Activated CD4-positive, alpha-beta memory T cell treated with anti-CD3 and anti-CD28 coated beads, Interleukin-2, amount 10 ng/mL, durations not matched to agents 7 days and 5 days (primary cell): ENCODE results near the gene CDH23. TPM values are rescaled to one million over a fixed set of nuclear protein-coding genes. Genes with fewer than 3 reads are reported as not detected.

Source experiments
- CTCF ChIA-PET: fragments of 350-600 bp; sonication (Branson Sonifier 250); formaldehyde crosslinking; loops from one replicate; lab custom pipeline; 2021; ENCODE audit warnings: antibody characterized with exemption, inconsistent platforms; lab: Charles Lee
- POLR2A ChIA-PET: fragments of 350-600 bp; sonication (Branson Sonifier 250); formaldehyde crosslinking; loops from one replicate; lab custom pipeline; 2021; ENCODE audit warnings: antibody characterized with exemption; lab: Charles Lee
- DNase-seq: peaks from one replicate; pipeline ENCODE4 v3.0.0-alpha.2; 2020
- H3K27ac Mint-ChIP-seq: one replicate; pipeline ENCODE4 v1.8.0; 2021; ENCODE audit warnings: mild to moderate bottlenecking, mixed read lengths
- H3K27me3 Mint-ChIP-seq: one replicate; pipeline ENCODE4 v1.8.0; 2021; ENCODE audit warnings: mixed read lengths
- H3K36me3 Mint-ChIP-seq: one replicate; pipeline ENCODE4 v1.8.0; 2021; ENCODE audit warnings: low read depth, mixed read lengths
- H3K4me1 Mint-ChIP-seq: one replicate; pipeline ENCODE4 v1.8.0; 2021; ENCODE audit warnings: mixed read lengths
- H3K4me3 Mint-ChIP-seq: one replicate; pipeline ENCODE4 v1.8.0; 2021; ENCODE audit warnings: mild to moderate bottlenecking, mixed read lengths
- H3K9me3 Mint-ChIP-seq: one replicate; pipeline ENCODE4 v1.8.0; 2021; ENCODE audit warnings: mixed read lengths
- total RNA-seq, 2 experiments: library from RNA; stranded (reverse); gene quantifications; one replicate each; pipeline ENCODE4 v1.2.3, GENCODE V29; 2021

CDH23 gene
- total RNA-seq, 2 experiments from 2014 or later = 1.3 TPM

GRCh38 chr10:71520042-71520441 lies 123.3 kb downstream of the CDH23 start:
- DNase-seq = no peak
- no peak overlapping the region for H3K4me3 Mint-ChIP-seq
- POLR2A ChIA-PET = no interaction called here
- H3K4me1 Mint-ChIP-seq = no peaks in the 10 kb centered on the region
- H3K9me3 Mint-ChIP-seq = no peaks in the 10 kb centered on the region
- CTCF ChIA-PET = interaction anchor here (1.6 kb wide), 1 partner anchor 50 kb away, joined by 5 read pairs; no protein-coding TSS in a partner anchor
- no peaks in the 10 kb centered on the region for H3K36me3 Mint-ChIP-seq
- H3K27ac Mint-ChIP-seq = no peak overlapping the region
- H3K27me3 Mint-ChIP-seq = peaks cover 9% of the 10 kb centered on the region

GRCh38 chr10:71521504-71522441 lies 125.1 kb downstream of the CDH23 start:
- peaks cover 9% of the 10 kb centered on the region for H3K27me3 Mint-ChIP-seq
- ChIA-PET CTCF (interaction anchor here (1.3 to 1.8 kb wide), 2 partner anchors 49 to 186 kb away, joined by 4 to 5 read pairs; no protein-coding TSS in a partner anchor), POLR2A (no interaction called here)
- H3K9me3 Mint-ChIP-seq = no peaks in the 10 kb centered on the region
- H3K4me1 Mint-ChIP-seq = no peaks in the 10 kb centered on the region
- DNase-seq = no peak
- no peak overlapping the region for H3K4me3 Mint-ChIP-seq
- no peaks in the 10 kb centered on the region for H3K36me3 Mint-ChIP-seq
- H3K27ac Mint-ChIP-seq = no peak overlapping the region

GRCh38 chr10:71522442-71523144 lies 125.9 kb downstream of the CDH23 start:
- Mint-ChIP-seq H3K27ac (no peak overlapping the region), H3K4me3 (no peak overlapping the region), H3K9me3 (no peaks in the 10 kb centered on the region), H3K27me3 (peaks cover 9% of the 10 kb centered on the region), H3K36me3 (no peaks in the 10 kb centered on the region), H3K4me1 (no peaks in the 10 kb centered on the region)
- DNase-seq = no peak
- CTCF ChIA-PET = interaction anchor here (1.3 to 1.8 kb wide), 2 partner anchors 48 to 185 kb away, joined by 4 to 5 read pairs; no protein-coding TSS in a partner anchor
- POLR2A ChIA-PET = no interaction called here

- Mint-ChIP-seq H3K27me3 (peaks cover 9% of the 10 kb centered on the region), H3K9me3 (no peaks in the 10 kb centered on the region), H3K36me3 (no peaks in the 10 kb centered on the region), H3K27ac (no peak overlapping the region), H3K4me3 (no peak overlapping the region), H3K4me1 (no peaks in the 10 kb centered on the region)
- ChIA-PET CTCF (interaction anchor here (0.7 to 1.1 kb wide), 2 partner anchors 85 to 206 kb away, joined by 3 read pairs; no protein-coding TSS in a partner anchor), POLR2A (no interaction called here)
- no peak for DNase-seq
These were observed 127.0 kb downstream of the CDH23 start for GRCh38 chr10:71523756-71524155.

GRCh38 chr10:71525092-71525491 lies 128.4 kb downstream of the CDH23 start:
- no peaks in the 10 kb centered on the region for H3K9me3 Mint-ChIP-seq
- no peaks in the 10 kb centered on the region for H3K36me3 Mint-ChIP-seq
- H3K4me1 Mint-ChIP-seq = no peaks in the 10 kb centered on the region
- H3K27ac Mint-ChIP-seq = no peak overlapping the region
- POLR2A ChIA-PET = no interaction called here
- no peak for DNase-seq
- CTCF ChIA-PET = no interaction called here
- H3K4me3 Mint-ChIP-seq = no peak overlapping the region
- H3K27me3 Mint-ChIP-seq = peaks cover 9% of the 10 kb centered on the region

GRCh38 chr10:71525721-71526120 lies 129.0 kb downstream of the CDH23 start:
- DNase-seq = no peak
- no peak overlapping the region for H3K27ac Mint-ChIP-seq
- H3K4me3 Mint-ChIP-seq = no peak overlapping the region
- CTCF ChIA-PET = no interaction called here
- no peaks in the 10 kb centered on the region for H3K9me3 Mint-ChIP-seq
- H3K36me3 Mint-ChIP-seq = no peaks in the 10 kb centered on the region
- H3K27me3 Mint-ChIP-seq = peaks cover 9% of the 10 kb centered on the region
- POLR2A ChIA-PET = no interaction called here
- H3K4me1 Mint-ChIP-seq = no peaks in the 10 kb centered on the region

- Mint-ChIP-seq H3K36me3 (no peaks in the 10 kb centered on the region), H3K27me3 (peaks cover 9% of the 10 kb centered on the region), H3K9me3 (peaks cover 2% of the 10 kb centered on the region), H3K4me1 (peaks cover 3% of the 10 kb centered on the region), H3K4me3 (no peak overlapping the region), H3K27ac (no peak overlapping the region)
- no peak for DNase-seq
- CTCF ChIA-PET = no interaction called here
- POLR2A ChIA-PET = no interaction called here
These were observed 129.9 kb downstream of the CDH23 start for GRCh38 chr10:71526653-71527052.

- H3K27ac Mint-ChIP-seq = no peak overlapping the region
- ChIA-PET CTCF (no interaction called here), POLR2A (no interaction called here)
- H3K4me1 Mint-ChIP-seq = peaks cover 5% of the 10 kb centered on the region
- H3K36me3 Mint-ChIP-seq = no peaks in the 10 kb centered on the region
- no peak overlapping the region for H3K4me3 Mint-ChIP-seq
- H3K27me3 Mint-ChIP-seq = peaks cover 9% of the 10 kb centered on the region
- H3K9me3 Mint-ChIP-seq = peaks cover 2% of the 10 kb centered on the region
- no peak for DNase-seq
These were observed 130.4 kb downstream of the CDH23 start for GRCh38 chr10:71527135-71527534.

GRCh38 chr10:71528371-71529206 lies 131.9 kb downstream of the CDH23 start:
- H3K4me1 Mint-ChIP-seq = peaks cover 5% of the 10 kb centered on the region
- no peak overlapping the region for H3K27ac Mint-ChIP-seq
- no peak overlapping the region for H3K4me3 Mint-ChIP-seq
- no peaks in the 10 kb centered on the region for H3K36me3 Mint-ChIP-seq
- peaks cover 2% of the 10 kb centered on the region for H3K9me3 Mint-ChIP-seq
- CTCF ChIA-PET = no interaction called here
- DNase-seq = no peak
- POLR2A ChIA-PET = no interaction called here
- H3K27me3 Mint-ChIP-seq = peaks cover 5% of the 10 kb centered on the region

GRCh38 chr10:71529207-71529827 lies 132.6 kb downstream of the CDH23 start:
- H3K36me3 Mint-ChIP-seq = no peaks in the 10 kb centered on the region
- POLR2A ChIA-PET = no interaction called here
- CTCF ChIA-PET = no interaction called here
- no peak for DNase-seq
- H3K27ac Mint-ChIP-seq = no peak overlapping the region
- H3K4me1 Mint-ChIP-seq = peaks cover 5% of the 10 kb centered on the region
- peaks cover 1% of the 10 kb centered on the region for H3K27me3 Mint-ChIP-seq
- H3K4me3 Mint-ChIP-seq = no peak overlapping the region
- peaks cover 2% of the 10 kb centered on the region for H3K9me3 Mint-ChIP-seq

GRCh38 chr10:71530781-71531180 lies 134.1 kb downstream of the CDH23 start:
- POLR2A ChIA-PET = no interaction called here
- CTCF ChIA-PET = interaction anchor here (1.1 to 1.4 kb wide), 3 partner anchors 19 to 289 kb away, joined by 3 to 7 read pairs (median 3); no protein-coding TSS in a partner anchor
- no peaks in the 10 kb centered on the region for H3K27me3 Mint-ChIP-seq
- no peaks in the 10 kb centered on the region for H3K36me3 Mint-ChIP-seq
- no peak overlapping the region for H3K4me3 Mint-ChIP-seq
- H3K27ac Mint-ChIP-seq = no peak overlapping the region
- no peak for DNase-seq
- H3K9me3 Mint-ChIP-seq = peaks cover 2% of the 10 kb centered on the region
- H3K4me1 Mint-ChIP-seq = peaks cover 5% of the 10 kb centered on the region
